HG02588 (cell line): ENCODE results near the gene OR10A6.

ENCODE experiments used
- ATAC-seq: cut with Tn5 transposase; IDR thresholded peaks from one replicate; pipeline ENCODE4 v1.9.1; 2021; ENCODE audit warnings: mild to moderate bottlenecking, moderate library complexity; ENCODE audit not compliant: unreplicated experiment

OR10A6 gene

GRCh38 chr11:7910286-7910788, 20.7 kb downstream of the OR10A6 start:
- no peak for ATAC-seq

GRCh38 chr11:7909585-7910285, 21.3 kb downstream of the OR10A6 start:
- ATAC-seq = no peak

- no peak for ATAC-seq
These were observed 23.9 kb downstream of the OR10A6 start for GRCh38 chr11:7907121-7907520.

GRCh38 chr11:7906481-7906880, 24.6 kb downstream of the OR10A6 start:
- ATAC-seq = no peak

GRCh38 chr11:7905961-7906429, 25.1 kb downstream of the OR10A6 start:
- no peak for ATAC-seq

- no peak for ATAC-seq
These were observed 25.5 kb downstream of the OR10A6 start for GRCh38 chr11:7905549-7905948.

- ATAC-seq = no peak
These were observed 26.2 kb downstream of the OR10A6 start for GRCh38 chr11:7904917-7905316.

GRCh38 chr11:7903940-7904339, 27.1 kb downstream of the OR10A6 start:
- no peak for ATAC-seq

- no peak for ATAC-seq
These were observed 29.7 kb downstream of the OR10A6 start for GRCh38 chr11:7901319-7901854.

GRCh38 chr11:7900686-7901085, 30.4 kb downstream of the OR10A6 start:
- ATAC-seq = no peak

- no peak for ATAC-seq
These were observed 31.6 kb downstream of the OR10A6 start for GRCh38 chr11:7899418-7899817.

GRCh38 chr11:7898666-7899283, 32.3 kb downstream of the OR10A6 start:
- no peak for ATAC-seq

GRCh38 chr11:7896009-7896785, 34.9 kb downstream of the OR10A6 start:
- no peak for ATAC-seq

- no peak for ATAC-seq
These were observed 36.8 kb downstream of the OR10A6 start for GRCh38 chr11:7894251-7894650.

- no peak for ATAC-seq
These were observed 37.3 kb downstream of the OR10A6 start for GRCh38 chr11:7893796-7894195.

- ATAC-seq = peak; percentile 60
These were observed 38.2 kb downstream of the OR10A6 start for GRCh38 chr11:7892840-7893254.

GRCh38 chr11:7892059-7892699, 38.9 kb downstream of the OR10A6 start:
- ATAC-seq = peak; percentile 48

- ATAC-seq = no peak
These were observed 40.5 kb downstream of the OR10A6 start for GRCh38 chr11:7890417-7891172.

GRCh38 chr11:7889985-7890384, 41.1 kb downstream of the OR10A6 start:
- ATAC-seq = no peak

- no peak for ATAC-seq
These were observed 48.2 kb downstream of the OR10A6 start for GRCh38 chr11:7882860-7883259.
